ENCODE results near the gene TMSB4X.
A peak's percentile ranks its signal among the peaks of the same experiment; 100 is the strongest.
"Not testable (repeated sequence)": the region's sequence is repeated elsewhere in the genome, so short reads cannot be mapped to it uniquely, and the experiment has no call there.

TMSB4X gene

GRCh38 chrX:12976819-12977732, 2.2 kb downstream of the TMSB4X start:
- not testable (repeated sequence) for DNase-seq (ENCODE audit: low read depth)

GRCh38 chrX:12977761-12978204, 2.9 kb downstream of the TMSB4X start:
- no peak for DNase-seq (ENCODE audit: low read depth)

- DNase-seq (ENCODE audit: low read depth) = peak; percentile 77
These were observed 3.5 kb downstream of the TMSB4X start for GRCh38 chrX:12978205-12979025.

- DNase-seq (ENCODE audit: low read depth) = peak; percentile 62
These were observed 4.2 kb downstream of the TMSB4X start for GRCh38 chrX:12979026-12979607.

- DNase-seq (ENCODE audit: low read depth) = no peak
These were observed 4.7 kb downstream of the TMSB4X start for GRCh38 chrX:12979616-12980015.

GRCh38 chrX:12980039-12980438, 5.1 kb downstream of the TMSB4X start:
- not testable (repeated sequence) for DNase-seq (ENCODE audit: low read depth)

- no peak for DNase-seq (ENCODE audit: low read depth)
These were observed 7.0 kb downstream of the TMSB4X start for GRCh38 chrX:12981880-12982279.

- DNase-seq (ENCODE audit: low read depth) = no peak
These were observed 9.9 kb downstream of the TMSB4X start for GRCh38 chrX:12984603-12985319.

- no peak for DNase-seq (ENCODE audit: low read depth)
These were observed 10.4 kb downstream of the TMSB4X start for GRCh38 chrX:12985331-12985730.

GRCh38 chrX:12986164-12986779, 11.4 kb downstream of the TMSB4X start:
- DNase-seq (ENCODE audit: low read depth) = no peak

- DNase-seq (ENCODE audit: low read depth) = no peak
These were observed 12.0 kb downstream of the TMSB4X start for GRCh38 chrX:12986886-12987285.

GRCh38 chrX:12987340-12987739, 12.4 kb downstream of the TMSB4X start:
- no peak for DNase-seq (ENCODE audit: low read depth)

GRCh38 chrX:12987900-12988594, 13.1 kb downstream of the TMSB4X start:
- DNase-seq (ENCODE audit: low read depth) = no peak

- peak; percentile 12 for DNase-seq (ENCODE audit: low read depth)
These were observed 13.9 kb downstream of the TMSB4X start for GRCh38 chrX:12988797-12989196.

- DNase-seq (ENCODE audit: low read depth) = no peak
These were observed 14.6 kb downstream of the TMSB4X start for GRCh38 chrX:12989461-12989860.

GRCh38 chrX:12991575-12991974, 16.7 kb downstream of the TMSB4X start:
- DNase-seq (ENCODE audit: low read depth) = no peak

- DNase-seq (ENCODE audit: low read depth) = no peak
These were observed 17.7 kb downstream of the TMSB4X start for GRCh38 chrX:12992544-12993118.

- no peak for DNase-seq (ENCODE audit: low read depth)
These were observed 18.9 kb downstream of the TMSB4X start for GRCh38 chrX:12993826-12994225.

- no peak for DNase-seq (ENCODE audit: low read depth)
These were observed 19.4 kb downstream of the TMSB4X start for GRCh38 chrX:12994321-12994720.

GRCh38 chrX:12996934-12997435, 22.1 kb downstream of the TMSB4X start:
- no peak for DNase-seq (ENCODE audit: low read depth)
